GM19452 (cell line): Measurements from ENCODE around the gene IGIP.

Experiments used
- ATAC-seq: cut with Tn5 transposase; IDR thresholded peaks from one replicate; pipeline ENCODE4 v1.9.1; 2021; ENCODE audit not compliant: unreplicated experiment

The IGIP gene

GRCh38 chr5:140111011-140111858 is 14.5 kb upstream of the IGIP start:
- no peak for ATAC-seq

- no peak for ATAC-seq
Measured at GRCh38 chr5:140111859-140112551, 13.7 kb upstream of the IGIP start.

- no peak for ATAC-seq
Measured at GRCh38 chr5:140112685-140113179, 13.0 kb upstream of the IGIP start.

GRCh38 chr5:140113180-140113698 is 12.5 kb upstream of the IGIP start:
- ATAC-seq, result no peak

- ATAC-seq, result peak; percentile 88
Measured at GRCh38 chr5:140113699-140114263, 12.0 kb upstream of the IGIP start, which contains the start of gene PURA. PURA (plus strand) TSS chr5:140114109; CDS start chr5:140114182, 73 bp downstream.

- ATAC-seq, result peak; percentile 37
Measured at GRCh38 chr5:140114341-140115185, 11.2 kb upstream of the IGIP start.

GRCh38 chr5:140115186-140115500 is 10.6 kb upstream of the IGIP start:
- ATAC-seq, result no peak

GRCh38 chr5:140116716-140117115 is 9.0 kb upstream of the IGIP start:
- ATAC-seq, result no peak

- ATAC-seq, result no peak
Measured at GRCh38 chr5:140117523-140117922, 8.2 kb upstream of the IGIP start.

GRCh38 chr5:140118302-140118936 is 7.3 kb upstream of the IGIP start:
- ATAC-seq, result no peak

GRCh38 chr5:140126315-140127012 is 727 bp downstream of the IGIP start:
- ATAC-seq, result no peak

GRCh38 chr5:140128376-140128775 is 2.6 kb downstream of the IGIP start:
- ATAC-seq, result no peak

- no peak for ATAC-seq
Measured at GRCh38 chr5:140130949-140131733, 5.4 kb downstream of the IGIP start.

- ATAC-seq, result no peak
Measured at GRCh38 chr5:140131967-140132409, 6.3 kb downstream of the IGIP start.

GRCh38 chr5:140133514-140134167 is 7.9 kb downstream of the IGIP start:
- no peak for ATAC-seq

GRCh38 chr5:140134277-140134935 is 8.7 kb downstream of the IGIP start:
- ATAC-seq, result no peak

- no peak for ATAC-seq
Measured at GRCh38 chr5:140135127-140135526, 9.4 kb downstream of the IGIP start.

GRCh38 chr5:140136624-140137023 is 10.9 kb downstream of the IGIP start:
- no peak for ATAC-seq
